ENCODE data around the gene CDK13.
"Not testable (repeated sequence)": the region's sequence is repeated elsewhere in the genome, so short reads cannot be mapped to it uniquely, and the experiment has no call there.

Gene CDK13

GRCh38 chr7:39949971-39950472 is at the start of gene CDK13:
Gene CDK13, plus strand, starts transcription at chr7:39950256. Its CDS starts 386 bp downstream, at chr7:39950642.
- DNase-seq: peak; percentile 84

DNA sequence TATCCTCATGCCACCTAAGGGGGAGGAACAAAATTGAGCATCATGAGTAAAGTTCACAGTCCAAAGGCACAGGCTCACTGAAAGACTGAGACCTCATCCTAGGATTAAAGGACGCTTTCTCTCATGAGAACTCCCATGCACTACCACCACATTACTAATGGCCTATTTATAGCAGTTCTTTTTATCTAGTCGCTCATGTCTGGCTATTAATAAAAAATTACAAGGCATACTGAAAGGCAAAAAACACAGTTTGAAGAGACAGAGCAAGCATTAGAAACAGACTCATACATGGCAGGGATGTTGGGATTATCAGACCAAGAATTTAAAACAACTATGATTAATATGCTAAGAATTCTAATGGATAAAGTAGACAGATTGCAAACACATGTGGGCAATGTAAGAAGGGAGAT is 46.0 kb upstream of the CDK13 start:
- no peak for DNase-seq

GRCh38 chr7:39908141-39908540 is 41.9 kb upstream of the CDK13 start:
- DNase-seq: no peak

GRCh38 chr7:39908973-39909372 is 41.1 kb upstream of the CDK13 start:
- DNase-seq: no peak

GRCh38 chr7:39909526-39909925 is 40.5 kb upstream of the CDK13 start:
- no peak for DNase-seq

- no peak for DNase-seq
These were observed 39.8 kb upstream of the CDK13 start for GRCh38 chr7:39910108-39910869.

DNA sequence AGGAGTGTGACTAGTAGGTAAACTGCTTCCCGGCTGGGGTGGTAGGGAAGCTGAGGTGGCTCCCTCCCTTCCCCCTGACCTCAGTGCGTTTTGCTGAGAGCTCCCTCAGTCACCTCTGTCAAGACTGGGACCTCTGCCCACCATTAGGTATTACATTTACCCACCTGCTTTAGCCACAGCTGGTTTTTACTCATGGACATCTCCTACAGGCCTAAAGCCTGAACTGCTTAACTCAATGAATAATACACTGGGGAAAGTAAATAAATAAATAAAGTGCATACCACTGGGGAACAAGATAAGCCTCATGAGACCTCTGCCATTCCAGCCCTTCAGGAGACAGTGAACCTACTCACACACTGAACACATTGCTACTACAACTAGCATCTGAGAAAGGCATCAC is 38.9 kb upstream of the CDK13 start:
- DNase-seq: no peak

- DNase-seq: not testable (repeated sequence)
These were observed 34.2 kb upstream of the CDK13 start for GRCh38 chr7:39915847-39916246.

DNA sequence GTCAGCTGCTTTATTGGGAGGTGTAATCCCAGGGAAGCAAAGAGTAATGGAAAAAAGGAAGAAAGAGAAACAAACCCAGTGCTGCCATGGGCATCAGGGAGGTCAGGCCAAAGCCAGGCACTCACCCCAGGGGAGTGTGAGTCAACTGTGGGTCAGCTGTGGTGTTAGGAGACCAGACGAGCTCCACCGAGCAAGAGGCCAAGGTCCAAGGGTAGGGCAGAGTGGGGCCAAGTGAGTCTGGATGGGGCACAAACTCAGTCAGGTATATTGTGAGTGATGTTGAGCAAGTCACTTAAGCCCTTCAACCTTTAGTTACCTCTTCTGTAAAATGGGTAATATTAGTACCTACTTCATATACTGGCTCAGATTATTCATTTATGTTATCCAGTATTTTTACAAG is 30.4 kb upstream of the CDK13 start:
- no peak for DNase-seq

DNA sequence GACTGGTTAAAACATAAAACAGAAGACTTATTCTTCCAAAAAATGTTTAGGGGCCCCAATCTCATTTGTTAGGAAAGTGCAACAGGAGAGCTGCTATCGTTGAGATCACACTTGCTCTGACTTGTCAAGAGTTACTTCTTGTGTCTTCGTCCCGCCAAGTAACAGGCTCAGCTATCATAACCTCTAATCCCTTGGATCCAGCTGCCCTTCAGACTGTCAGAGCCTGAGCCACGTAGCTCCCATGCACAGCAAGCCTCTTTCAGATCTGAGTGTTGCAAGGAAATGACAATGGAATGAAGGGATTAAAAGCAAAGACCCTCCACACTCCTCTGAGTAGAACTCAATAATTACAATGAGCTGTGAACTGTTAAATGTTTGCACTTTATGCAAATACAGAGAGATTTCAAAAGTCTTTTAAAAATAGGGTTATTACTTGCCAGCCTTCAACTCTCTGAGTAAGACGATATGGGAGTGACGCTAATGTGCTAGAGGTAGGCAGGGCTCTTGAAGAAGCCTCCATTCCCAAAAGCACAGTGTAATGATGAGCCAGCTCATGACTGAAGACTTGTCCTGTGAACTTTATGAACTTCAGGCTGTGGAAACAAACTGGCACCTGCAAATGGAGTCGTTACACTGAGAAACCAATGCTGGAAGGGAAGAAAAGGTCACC is 28.4 kb upstream of the CDK13 start:
- no peak for DNase-seq

DNA sequence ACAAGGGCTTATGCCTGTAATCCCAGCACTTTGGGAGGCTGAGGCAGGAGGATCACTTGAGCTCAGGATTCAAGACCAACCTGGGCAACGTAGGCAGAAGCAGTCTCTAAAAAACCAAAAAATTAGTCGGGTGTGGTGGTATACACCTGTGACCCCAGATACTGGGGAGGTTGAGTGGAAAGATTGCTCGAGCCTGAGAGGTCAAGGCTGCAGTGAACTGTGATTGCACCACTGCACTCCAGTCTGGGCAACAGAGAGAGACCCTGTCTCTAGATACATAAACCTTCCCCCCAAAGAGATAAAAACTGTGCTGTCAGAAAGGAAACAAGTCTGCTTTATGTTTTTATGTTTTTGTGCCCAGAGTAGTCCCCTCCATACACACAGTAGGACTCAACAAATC is 27.5 kb upstream of the CDK13 start:
- DNase-seq: no peak

DNA sequence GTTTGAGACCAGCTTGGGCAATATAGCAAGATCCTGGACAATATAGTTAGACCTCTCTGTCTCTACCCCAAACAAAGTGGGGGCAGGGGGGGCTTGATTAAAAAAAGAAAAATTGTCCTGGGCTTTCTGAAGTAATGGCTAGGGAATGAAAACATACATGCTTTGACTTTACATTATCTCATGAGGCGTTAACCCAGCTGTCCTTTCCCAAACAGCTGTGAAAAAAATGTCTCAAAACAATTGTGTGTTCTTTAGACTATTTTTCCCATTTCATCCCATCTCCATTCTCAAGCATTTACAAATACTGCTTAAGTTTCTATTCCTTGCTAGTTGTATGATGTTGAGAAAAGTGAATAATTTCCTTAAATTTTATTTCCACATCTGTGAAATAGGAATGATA is 27.0 kb upstream of the CDK13 start:
- DNase-seq: no peak

- DNase-seq: no peak
These were observed 25.9 kb upstream of the CDK13 start for GRCh38 chr7:39924122-39924521.

- no peak for DNase-seq
These were observed 23.9 kb upstream of the CDK13 start for GRCh38 chr7:39926111-39926510.

DNA sequence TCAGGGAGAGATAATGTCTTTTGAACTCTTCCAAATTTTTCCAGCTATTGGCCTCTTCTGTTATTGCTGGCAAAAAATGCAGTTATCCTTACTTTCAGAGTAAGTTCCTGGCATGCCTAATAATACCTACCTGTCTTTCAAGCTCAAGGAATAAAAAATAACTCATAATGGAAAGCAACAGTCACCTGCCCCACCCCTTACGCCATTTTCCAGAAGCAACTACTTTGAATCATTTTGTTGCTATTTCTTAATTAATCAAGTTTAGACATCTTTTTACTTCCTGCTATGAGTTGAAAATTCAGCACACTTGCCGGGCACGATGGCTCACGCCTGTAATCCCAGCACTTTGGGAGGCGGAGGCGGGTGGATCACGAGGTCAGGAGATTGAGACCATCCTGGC is 23.0 kb upstream of the CDK13 start:
- no peak for DNase-seq

GRCh38 chr7:39934132-39934531 is 15.9 kb upstream of the CDK13 start:
- no peak for DNase-seq

DNA sequence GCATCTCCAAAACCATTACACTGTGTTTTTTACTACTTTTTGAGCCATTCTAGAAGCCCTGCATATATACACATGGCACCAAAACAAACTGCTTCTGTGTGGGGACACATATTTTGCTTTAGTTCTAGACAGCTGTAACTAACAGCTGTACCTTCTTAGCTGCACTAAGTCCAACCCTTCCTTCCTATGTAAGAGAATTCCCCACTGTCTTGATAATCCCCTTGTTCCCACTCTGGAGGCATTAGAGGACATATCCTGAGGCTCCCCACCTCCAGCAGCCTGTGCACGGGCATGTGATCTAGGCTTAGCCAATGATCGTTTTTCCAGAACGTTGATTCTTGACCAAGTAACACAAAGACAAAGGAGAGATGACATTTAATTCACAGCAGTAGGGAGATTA is 13.3 kb upstream of the CDK13 start:
- DNase-seq: no peak

DNA sequence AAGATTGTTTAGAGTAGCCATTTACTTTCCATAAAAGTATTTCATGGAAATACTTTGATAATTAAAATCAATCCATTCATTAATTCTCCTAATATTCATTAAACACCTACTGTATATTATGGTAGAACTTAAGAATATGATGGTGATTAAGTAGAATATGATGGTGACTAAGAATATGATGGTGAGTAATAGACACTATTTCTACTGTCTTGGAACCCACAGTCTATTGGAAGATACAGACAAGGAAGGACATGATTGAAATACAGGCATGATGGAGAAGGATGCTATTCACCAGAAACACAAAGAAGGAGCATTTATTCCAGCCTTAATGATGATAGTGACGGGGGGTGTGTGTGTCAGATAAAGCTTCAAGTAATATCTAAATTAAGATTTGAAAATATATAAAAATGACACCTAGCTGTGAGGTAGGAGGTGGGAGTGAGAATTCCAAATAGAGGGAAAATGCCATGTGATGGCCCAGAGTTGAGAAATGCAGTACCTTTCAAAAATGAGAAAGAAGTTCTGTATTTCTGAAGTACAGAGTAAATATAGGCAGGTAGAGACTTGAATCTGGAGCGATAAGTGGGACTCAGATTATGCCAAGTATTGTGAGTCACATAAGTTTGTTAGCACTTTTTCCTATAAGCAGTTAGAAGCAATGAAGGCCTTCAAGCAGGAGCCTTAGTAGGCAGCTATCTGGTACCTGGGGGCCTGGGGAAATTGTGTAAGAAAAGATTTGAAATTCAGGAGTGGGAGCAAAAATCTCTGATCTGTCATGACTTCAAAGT is 12.5 kb upstream of the CDK13 start:
- DNase-seq: no peak

GRCh38 chr7:39942883-39943282 is 7.2 kb upstream of the CDK13 start:
- DNase-seq: no peak

- DNase-seq: no peak
These were observed 3.4 kb upstream of the CDK13 start for GRCh38 chr7:39946693-39947092.

DNA sequence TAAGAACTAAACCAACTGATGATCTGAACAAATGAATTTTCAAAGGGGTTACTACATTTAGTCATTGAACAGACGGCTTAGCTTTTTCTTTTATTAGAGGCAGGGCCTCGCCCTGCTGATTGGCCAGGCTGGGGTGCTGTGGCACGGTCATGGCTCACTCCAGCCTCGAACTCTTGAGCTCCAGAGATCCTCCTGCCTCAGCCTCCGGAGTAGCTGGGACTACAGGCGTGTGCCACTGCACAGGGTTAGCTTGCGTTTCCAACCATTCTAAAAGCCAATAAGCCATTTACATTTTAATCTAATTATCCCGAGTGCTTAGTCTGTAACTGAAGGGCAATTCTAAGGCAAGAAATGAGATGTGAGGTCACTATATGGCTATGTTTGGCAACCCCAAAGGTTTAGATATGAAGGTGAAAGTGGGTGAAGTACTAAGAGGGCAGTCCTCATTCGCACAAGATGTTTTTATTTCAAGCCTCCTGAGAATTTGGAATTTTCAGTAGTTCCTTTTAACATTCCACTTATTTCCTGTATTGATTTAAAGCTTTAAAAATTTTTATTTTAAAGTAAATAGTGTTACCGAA is 1.6 kb upstream of the CDK13 start:
- DNase-seq: no peak

GRCh38 chr7:39948956-39949928 is 814 bp upstream of the CDK13 start:
- DNase-seq: peak; percentile 99

Measured in GOT3 (cell line).